ENCODE results near the gene GATAD2A. TPM values are rescaled to one million over a fixed set of nuclear protein-coding genes. Genes with fewer than 3 reads are reported as not detected.

Gene GATAD2A
- total RNA-seq, 4 donors from 2014 or later, result 45.6 to 102 (median 65.7) TPM

DNA sequence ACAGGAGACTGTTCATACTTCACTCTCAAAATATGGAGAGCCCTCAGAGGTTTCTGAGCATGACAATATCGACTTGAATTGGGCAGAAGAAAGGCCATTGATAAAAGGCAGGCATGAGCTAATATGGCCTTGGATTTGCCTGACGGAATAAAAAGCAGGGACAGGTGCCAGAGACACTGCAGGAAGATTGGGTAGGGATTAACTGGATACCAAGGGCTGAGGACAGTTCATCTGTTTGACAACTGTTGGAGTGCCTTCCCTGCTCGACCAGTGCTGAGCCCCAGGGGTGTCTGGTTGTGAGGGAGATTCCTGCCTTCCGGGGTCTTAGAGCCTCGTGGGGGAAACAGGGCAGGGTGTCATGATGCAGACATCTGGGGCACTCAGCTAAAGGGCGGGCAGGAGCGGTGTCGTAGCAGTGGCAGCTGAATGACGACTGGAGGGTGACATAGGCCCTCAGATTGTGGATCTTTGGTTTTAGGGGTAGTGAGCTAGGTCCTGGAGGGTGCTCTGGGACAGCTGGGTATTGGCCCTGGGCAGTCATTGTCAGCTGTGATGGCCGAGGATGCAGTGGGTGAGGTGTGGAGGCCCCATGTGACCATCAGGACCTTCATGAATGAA, 12.3 kb downstream of the GATAD2A start:
- H3K9me3 ChIP-seq, result no peaks in the 10 kb centered on the region
- intact Hi-C loops (cut with DNase I; ENCODE audit: low total_unique reads) (no loop called here), in situ Hi-C loops (cut with MboI; ENCODE audit: low pct_ligation_motif_present in 1 of 4, low pct_unique_long_range_greater_than_20kb in 1 of 4, low sequenced_read_pairs in 3 of 4) (no loop called here)
- TF ChIP-seq CTCF (IDR thresholded peaks at IDR 0.05), result no peak
- TF ChIP-seq POLR2AphosphoS5 (IDR thresholded peaks at IDR 0.05), result no peak
- no peak for TF ChIP-seq EP300 (IDR thresholded peaks at IDR 0.05; ENCODE audit: low read depth)
- TF ChIP-seq POLR2A (IDR thresholded peaks at IDR 0.05), result no peak
- WGBS, 2 donors (ENCODE audit: low coverage in 1 of 2), result 84% methylated on average over 10 of the region's 10 CpGs; no CpG with 5 or more reads in 1 of the 2 donors
- no peak for DNase-seq
- no peaks in the 10 kb centered on the region for H3K36me3 ChIP-seq
- no peak overlapping the region for H3K4me3 ChIP-seq
- peaks cover 0 to 28% (median 2%) of the 10 kb centered on the region in 4 donors for H3K4me1 ChIP-seq
- no peaks in the 10 kb centered on the region for H3K27me3 ChIP-seq
- no peak overlapping the region for H3K27ac ChIP-seq

DNA sequence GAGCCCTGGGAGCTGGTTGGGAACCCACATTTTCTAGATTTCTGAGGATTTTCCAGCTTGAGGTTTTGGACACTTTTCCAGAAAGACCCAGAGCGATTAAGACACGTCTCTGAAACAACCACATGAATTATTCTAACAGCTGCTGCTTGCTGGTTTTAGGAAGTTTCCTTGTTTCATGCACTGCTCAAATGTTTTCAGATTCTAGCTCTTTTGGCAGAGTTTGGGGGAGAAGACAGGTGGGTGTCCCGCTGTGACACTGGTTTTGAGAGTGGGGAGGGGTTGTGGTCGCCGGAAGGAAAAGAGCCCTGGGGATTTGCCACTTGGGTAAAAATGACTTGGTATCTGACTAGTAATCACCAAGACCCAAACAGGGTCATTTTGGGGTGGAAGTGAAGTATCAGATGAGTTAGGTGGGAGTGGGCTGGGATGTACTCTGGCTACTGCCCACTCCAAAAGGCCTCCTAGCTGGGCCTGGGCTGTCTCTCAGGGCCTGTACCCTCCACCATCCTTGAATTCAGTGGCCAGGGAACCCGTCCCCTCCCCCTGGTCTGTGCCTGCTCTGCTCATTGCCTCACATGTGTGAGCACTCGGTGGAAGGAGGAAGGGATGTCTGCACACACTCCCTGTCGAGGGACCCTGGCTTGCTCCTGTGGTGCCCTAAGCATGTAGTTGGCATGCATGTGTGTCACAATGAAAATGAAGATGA, 13.2 kb downstream of the GATAD2A start:
- WGBS, 2 donors (ENCODE audit: low coverage in 1 of 2), result 60 to 80% methylated on average over 2 to 8 of the region's 8 CpGs
- TF ChIP-seq POLR2A (IDR thresholded peaks at IDR 0.05) (no peak), EP300 (IDR thresholded peaks at IDR 0.05; ENCODE audit: low read depth) (no peak), POLR2AphosphoS5 (IDR thresholded peaks at IDR 0.05) (no peak), CTCF (IDR thresholded peaks at IDR 0.05) (no peak)
- peaks cover 0 to 28% (median 2%) of the 10 kb centered on the region in 4 donors for H3K4me1 ChIP-seq
- no peak overlapping the region for H3K27ac ChIP-seq
- no peak overlapping the region for H3K4me3 ChIP-seq
- no peaks in the 10 kb centered on the region for H3K27me3 ChIP-seq
- no peaks in the 10 kb centered on the region for H3K36me3 ChIP-seq
- in situ Hi-C loops (cut with MboI; ENCODE audit: low pct_ligation_motif_present in 1 of 4, low pct_unique_long_range_greater_than_20kb in 1 of 4, low sequenced_read_pairs in 3 of 4) (no loop called here), intact Hi-C loops (cut with DNase I; ENCODE audit: low total_unique reads) (no loop called here)
- H3K9me3 ChIP-seq, result no peaks in the 10 kb centered on the region
- DNase-seq, result no peak

GRCh38 chr19:19420570-19421298, 15.3 kb downstream of the GATAD2A start:
- WGBS, 2 donors (ENCODE audit: low coverage in 1 of 2), result 79% methylated on average over 10 to 21 of the region's 21 CpGs
- intact Hi-C loops (cut with DNase I; ENCODE audit: low total_unique reads), result no loop called here
- no peak for DNase-seq
- no peaks in the 10 kb centered on the region for H3K9me3 ChIP-seq
- peaks cover 0 to 28% (median 2%) of the 10 kb centered on the region in 4 donors for H3K4me1 ChIP-seq
- H3K36me3 ChIP-seq, result no peaks in the 10 kb centered on the region
- in situ Hi-C loops (cut with MboI; ENCODE audit: low pct_ligation_motif_present in 1 of 4, low pct_unique_long_range_greater_than_20kb in 1 of 4, low sequenced_read_pairs in 3 of 4), result no loop called here
- TF ChIP-seq POLR2AphosphoS5 (IDR thresholded peaks at IDR 0.05), result no peak
- no peak for TF ChIP-seq CTCF (IDR thresholded peaks at IDR 0.05)
- no peak for TF ChIP-seq POLR2A (IDR thresholded peaks at IDR 0.05)
- TF ChIP-seq EP300 (IDR thresholded peaks at IDR 0.05; ENCODE audit: low read depth), result no peak
- no peaks in the 10 kb centered on the region for H3K27me3 ChIP-seq
- no peak overlapping the region for H3K4me3 ChIP-seq
- H3K27ac ChIP-seq, result no peak overlapping the region

DNA sequence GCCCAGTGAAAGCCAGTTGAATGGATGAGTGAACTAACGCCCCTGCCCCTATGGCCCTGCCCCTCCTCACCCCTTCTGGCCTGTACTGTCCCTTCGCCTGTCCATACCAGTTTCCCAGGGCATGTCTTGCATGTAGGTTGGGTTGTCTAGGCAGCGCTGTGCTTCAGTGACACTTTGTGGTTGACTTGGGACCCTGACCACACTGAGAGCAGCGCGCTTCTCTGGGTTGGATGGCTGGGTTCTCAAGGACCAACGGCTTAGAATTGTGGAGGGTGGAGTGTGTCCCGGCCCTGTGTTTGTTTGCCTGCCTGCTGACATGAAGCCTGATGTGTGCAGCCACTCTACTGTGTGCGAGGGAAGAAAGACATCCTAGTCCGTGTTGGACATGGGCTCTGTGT, 15.8 kb downstream of the GATAD2A start:
- TF ChIP-seq POLR2AphosphoS5 (IDR thresholded peaks at IDR 0.05), result no peak
- TF ChIP-seq EP300 (IDR thresholded peaks at IDR 0.05; ENCODE audit: low read depth), result no peak
- no peak for TF ChIP-seq CTCF (IDR thresholded peaks at IDR 0.05)
- TF ChIP-seq POLR2A (IDR thresholded peaks at IDR 0.05), result no peak
- H3K36me3 ChIP-seq, result no peaks in the 10 kb centered on the region
- intact Hi-C loops (cut with DNase I; ENCODE audit: low total_unique reads) (no loop called here), in situ Hi-C loops (cut with MboI; ENCODE audit: low pct_ligation_motif_present in 1 of 4, low pct_unique_long_range_greater_than_20kb in 1 of 4, low sequenced_read_pairs in 3 of 4) (no loop called here)
- peaks cover 0 to 25% (median 2%) of the 10 kb centered on the region in 4 donors for H3K4me1 ChIP-seq
- WGBS, 2 donors (ENCODE audit: low coverage in 1 of 2), result 70 to 89% methylated on average over 2 to 9 of the region's 9 CpGs
- DNase-seq, result no peak
- no peak overlapping the region for H3K27ac ChIP-seq
- H3K9me3 ChIP-seq, result no peaks in the 10 kb centered on the region
- no peak overlapping the region for H3K4me3 ChIP-seq
- H3K27me3 ChIP-seq, result no peaks in the 10 kb centered on the region

Data from transverse colon (tissue), 4 donors.